ENCODE data around the gene CYFIP2. TPM values are rescaled to one million over a fixed set of nuclear protein-coding genes. Genes with fewer than 3 reads are reported as not detected.

CYFIP2 gene
- total RNA-seq (128 TPM), polyA plus RNA-seq (ENCODE audit: insufficient read depth, low read depth, low replicate concordance) (217 TPM)
- long read RNA-seq, donor 1, full-length matches to known transcripts, result 1 of 6 reads
- long read RNA-seq, donor 1, partial matches to known transcripts, result 5 of 6 reads
- long read RNA-seq, donor 1, other reads (novel, unspliced or antisense), result 0 of 6 reads
- long read RNA-seq, donor 2, full-length matches to known transcripts, result 5 of 12 reads
- long read RNA-seq, donor 2, partial matches to known transcripts, result 7 of 12 reads
- long read RNA-seq, donor 2, other reads (novel, unspliced or antisense), result 0 of 12 reads
- long read RNA-seq, donor 3, full-length matches to known transcripts, result 11 of 16 reads
- long read RNA-seq, donor 3, partial matches to known transcripts, result 5 of 16 reads
- long read RNA-seq, donor 3, other reads (novel, unspliced or antisense), result 0 of 16 reads
- long read RNA-seq, donor 4, partial matches to known transcripts, result 0 of 1 reads
- long read RNA-seq, donor 4, other reads (novel, unspliced or antisense), result 0 of 1 reads
- long read RNA-seq, donor 5, result 0 reads
- long read RNA-seq, donor 6, full-length matches to known transcripts, result 2 of 2 reads
- long read RNA-seq, donor 6, partial matches to known transcripts, result 0 of 2 reads
- long read RNA-seq, donor 6, other reads (novel, unspliced or antisense), result 0 of 2 reads
- long read RNA-seq, donor 7, full-length matches to known transcripts, result 10 of 72 reads
- long read RNA-seq, donor 7, partial matches to known transcripts, result 30 of 72 reads
- long read RNA-seq, donor 7, other reads (novel, unspliced or antisense), result 32 of 72 reads
- long read RNA-seq, donor 8, partial matches to known transcripts, result 14 of 18 reads
- long read RNA-seq, donor 8, other reads (novel, unspliced or antisense), result 0 of 18 reads
- long read RNA-seq, donor 9, full-length matches to known transcripts, result 2 of 22 reads
- long read RNA-seq, donor 9, partial matches to known transcripts, result 20 of 22 reads
- long read RNA-seq, donor 9, other reads (novel, unspliced or antisense), result 0 of 22 reads
- long read RNA-seq, donor 10, partial matches to known transcripts, result 34 of 37 reads
- long read RNA-seq, donor 10, other reads (novel, unspliced or antisense), result 0 of 37 reads

GRCh38 chr5:157265714-157266285, at the start of gene CYFIP2:
Gene CYFIP2, plus strand, starts transcription at chr5:157266123. Its CDS starts 19,239 bp downstream, at chr5:157285362.
- intact Hi-C loops (cut with DNase I), result no loop called here
- FAIRE-seq, result no peak
- H3K9me3 ChIP-seq (ENCODE audit: control insufficient read depth in 2 of 3, insufficient read depth in 1 of 3, low read length in 3 of 3), result no peaks in the 10 kb centered on the region
- H3K36me3 ChIP-seq (ENCODE audit: control insufficient read depth in 2 of 3, insufficient read depth in 3 of 3, low read length in 3 of 3), result no peaks in the 10 kb centered on the region
- DNase-seq, result peak; percentile 81 to 90 (median 86)
- H3K9ac ChIP-seq (ENCODE audit: low read length in 3 of 3), result peak within 1 kb of the TSS; percentile 49 to 82 (median 74)
- H3K4me1 ChIP-seq (ENCODE audit: control insufficient read depth in 2 of 3, insufficient read depth in 2 of 3, low read depth in 1 of 3, low read length in 3 of 3), result peaks cover 0 to 20% (median 9%) of the 10 kb centered on the region in 3 donors
- H3K27ac ChIP-seq (ENCODE audit: low read depth in 2 of 2, low read length in 2 of 2), result peak within 1 kb of the TSS; percentile 87 to 90
- TF ChIP-seq, protein P1, sequence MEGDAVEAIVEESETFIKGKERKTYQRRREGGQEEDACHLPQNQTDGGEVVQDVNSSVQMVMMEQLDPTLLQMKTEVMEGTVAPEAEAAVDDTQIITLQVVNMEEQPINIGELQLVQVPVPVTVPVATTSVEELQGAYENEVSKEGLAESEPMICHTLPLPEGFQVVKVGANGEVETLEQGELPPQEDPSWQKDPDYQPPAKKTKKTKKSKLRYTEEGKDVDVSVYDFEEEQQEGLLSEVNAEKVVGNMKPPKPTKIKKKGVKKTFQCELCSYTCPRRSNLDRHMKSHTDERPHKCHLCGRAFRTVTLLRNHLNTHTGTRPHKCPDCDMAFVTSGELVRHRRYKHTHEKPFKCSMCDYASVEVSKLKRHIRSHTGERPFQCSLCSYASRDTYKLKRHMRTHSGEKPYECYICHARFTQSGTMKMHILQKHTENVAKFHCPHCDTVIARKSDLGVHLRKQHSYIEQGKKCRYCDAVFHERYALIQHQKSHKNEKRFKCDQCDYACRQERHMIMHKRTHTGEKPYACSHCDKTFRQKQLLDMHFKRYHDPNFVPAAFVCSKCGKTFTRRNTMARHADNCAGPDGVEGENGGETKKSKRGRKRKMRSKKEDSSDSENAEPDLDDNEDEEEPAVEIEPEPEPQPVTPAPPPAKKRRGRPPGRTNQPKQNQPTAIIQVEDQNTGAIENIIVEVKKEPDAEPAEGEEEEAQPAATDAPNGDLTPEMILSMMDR (IDR thresholded peaks at IDR 0.05; ENCODE audit: borderline replicate concordance, extremely low read depth, insufficient read depth), result no peak
- H3K27me3 ChIP-seq (ENCODE audit: control insufficient read depth, insufficient read depth, low read length), result no peaks in the 10 kb centered on the region
- peak within 1 kb of the TSS; percentile 66 to 81 (median 67) for H3K4me3 ChIP-seq (ENCODE audit: low read length in 3 of 3)

GRCh38 chr5:157216391-157217142, 49.4 kb upstream of the CYFIP2 start:
- no peak for FAIRE-seq
- H3K27me3 ChIP-seq (ENCODE audit: control insufficient read depth, insufficient read depth, low read length), result no peaks in the 10 kb centered on the region
- intact Hi-C loops (cut with DNase I), result no loop called here
- TF ChIP-seq, protein P1 (IDR thresholded peaks at IDR 0.05; ENCODE audit: borderline replicate concordance, extremely low read depth, insufficient read depth), result no peak
- H3K9me3 ChIP-seq (ENCODE audit: control insufficient read depth in 2 of 3, insufficient read depth in 1 of 3, low read length in 3 of 3), result no peaks in the 10 kb centered on the region
- no peak overlapping the region for H3K4me3 ChIP-seq (ENCODE audit: low read length in 3 of 3)
- H3K36me3 ChIP-seq (ENCODE audit: control insufficient read depth in 2 of 3, insufficient read depth in 3 of 3, low read length in 3 of 3), result no peaks in the 10 kb centered on the region
- no peak for DNase-seq
- no peak overlapping the region for H3K27ac ChIP-seq (ENCODE audit: low read depth in 2 of 2, low read length in 2 of 2)
- no peaks in the 10 kb centered on the region for H3K4me1 ChIP-seq (ENCODE audit: control insufficient read depth in 2 of 3, insufficient read depth in 2 of 3, low read depth in 1 of 3, low read length in 3 of 3)
- no peak overlapping the region for H3K9ac ChIP-seq (ENCODE audit: low read length in 3 of 3)

GRCh38 chr5:157217289-157218024, 48.5 kb upstream of the CYFIP2 start:
- no peaks in the 10 kb centered on the region for H3K27me3 ChIP-seq (ENCODE audit: control insufficient read depth, insufficient read depth, low read length)
- no peaks in the 10 kb centered on the region for H3K36me3 ChIP-seq (ENCODE audit: control insufficient read depth in 2 of 3, insufficient read depth in 3 of 3, low read length in 3 of 3)
- DNase-seq (no peak), FAIRE-seq (no peak)
- no peak overlapping the region for H3K27ac ChIP-seq (ENCODE audit: low read depth in 2 of 2, low read length in 2 of 2)
- no peaks in the 10 kb centered on the region for H3K4me1 ChIP-seq (ENCODE audit: control insufficient read depth in 2 of 3, insufficient read depth in 2 of 3, low read depth in 1 of 3, low read length in 3 of 3)
- TF ChIP-seq, protein P1 (IDR thresholded peaks at IDR 0.05; ENCODE audit: borderline replicate concordance, extremely low read depth, insufficient read depth), result no peak
- intact Hi-C loops (cut with DNase I), result no loop called here
- H3K9me3 ChIP-seq (ENCODE audit: control insufficient read depth in 2 of 3, insufficient read depth in 1 of 3, low read length in 3 of 3), result no peaks in the 10 kb centered on the region
- H3K4me3 ChIP-seq (ENCODE audit: low read length in 3 of 3), result no peak overlapping the region
- no peak overlapping the region for H3K9ac ChIP-seq (ENCODE audit: low read length in 3 of 3)

Measured in kidney (tissue), 22 donors.